Smooth muscle cell (in vitro differentiated cells): Measurements from ENCODE around the gene CHERP. TPM values are rescaled to one million over a fixed set of nuclear protein-coding genes. Genes with fewer than 3 reads are reported as not detected.
"Not testable (repeated sequence)": the region's sequence is repeated elsewhere in the genome, so short reads cannot be mapped to it uniquely, and the experiment has no call there.

Experiments used
- DNase-seq: peaks from one replicate; lab custom pipeline; 2025; ENCODE audit not compliant: unreplicated experiment; lab: John Stamatoyannopoulos, UW
- H2AFZ ChIP-seq: fragments of 200-600 bp; sonication (generic); 2 replicates; pipeline ENCODE4 v1.6.0; 2016; ENCODE audit warnings: antibody characterized with exemption, low read depth, mild to moderate bottlenecking
- H3F3A ChIP-seq: fragments of 200-600 bp; sonication (generic); 2 replicates; pipeline ENCODE4 v1.6.0; 2017; ENCODE audit warnings: antibody characterized with exemption, low read depth
- H3K27ac ChIP-seq: fragments of 200-600 bp; sonication (generic); 2 replicates; pipeline ENCODE4 v1.5.1; 2016; ENCODE audit warnings: low read depth, mild to moderate bottlenecking
- H3K27me3 ChIP-seq: fragments of 200-600 bp; sonication (generic); 2 replicates; pipeline ENCODE4 v1.6.1; 2016; ENCODE audit warnings: low read depth, mild to moderate bottlenecking
- H3K36me3 ChIP-seq: fragments of 200-600 bp; sonication (generic); 2 replicates; pipeline ENCODE4 v1.5.1; 2016; ENCODE audit warnings: low read depth
- H3K4me1 ChIP-seq: fragments of 200-600 bp; sonication (generic); 2 replicates; pipeline ENCODE4 v1.5.1; 2016; ENCODE audit warnings: low read depth
- H3K4me2 ChIP-seq: fragments of 200-600 bp; sonication (generic); 2 replicates; pipeline ENCODE4 v1.6.0; 2016; ENCODE audit warnings: mild to moderate bottlenecking
- H3K4me3 ChIP-seq: fragments of 200-600 bp; sonication (generic); 2 replicates; pipeline ENCODE4 v1.5.1; 2016; ENCODE audit warnings: mild to moderate bottlenecking
- H3K79me2 ChIP-seq: fragments of 200-600 bp; sonication (generic); 2 replicates; pipeline ENCODE4 v1.6.0; 2016; ENCODE audit warnings: low read depth, mild to moderate bottlenecking
- H3K9ac ChIP-seq: fragments of 200-600 bp; sonication (generic); 2 replicates; pipeline ENCODE4 v1.6.0; 2016; ENCODE audit warnings: low read depth
- H3K9me3 ChIP-seq: fragments of 200-600 bp; sonication (generic); replicated peaks from 2 replicates; pipeline ENCODE4 v1.5.1; 2016; ENCODE audit warnings: low read depth
- H4K20me1 ChIP-seq: fragments of 200-600 bp; sonication (generic); 2 replicates; pipeline ENCODE4 v1.6.0; 2016; ENCODE audit warnings: low read depth
- WGBS: methylation state at CpG from one replicate; pipeline ENCODE4 v1.1.7; 2016; ENCODE audit warnings: low lambda C conversion rate; 5-methylcytosine and 5-hydroxymethylcytosine counted together
- polyA plus RNA-seq: library from polyadenylated mRNA; unstranded; fragments of >200 nt; fragmentation: Nextera tagmentation; extraction: Ambion mirVana; gene quantifications from 2 replicates; pipeline ENCODE4 v1.2.1, GENCODE V29; 2016
- total RNA-seq: library from RNA; depleted of rRNA; stranded (reverse); fragments of >200 nt; gene quantifications from 2 replicates; pipeline ENCODE4 v1.2.3, GENCODE V29; 2014
- TF ChIP-seq, protein P1 (sequence below): fragments of 200-600 bp; sonication (generic); IDR thresholded peaks from 2 replicates; pipeline ENCODE4 v1.5.1; 2017; ENCODE audit warnings: borderline replicate concordance, mild to moderate bottlenecking, antibody characterized with exemption; ENCODE audit not compliant: insufficient read depth, poor library complexity, severe bottlenecking

Gene CHERP
- total and polyA plus RNA-seq, 2 experiments from 2014 or later = 9.5 to 29.2 TPM

DNA sequence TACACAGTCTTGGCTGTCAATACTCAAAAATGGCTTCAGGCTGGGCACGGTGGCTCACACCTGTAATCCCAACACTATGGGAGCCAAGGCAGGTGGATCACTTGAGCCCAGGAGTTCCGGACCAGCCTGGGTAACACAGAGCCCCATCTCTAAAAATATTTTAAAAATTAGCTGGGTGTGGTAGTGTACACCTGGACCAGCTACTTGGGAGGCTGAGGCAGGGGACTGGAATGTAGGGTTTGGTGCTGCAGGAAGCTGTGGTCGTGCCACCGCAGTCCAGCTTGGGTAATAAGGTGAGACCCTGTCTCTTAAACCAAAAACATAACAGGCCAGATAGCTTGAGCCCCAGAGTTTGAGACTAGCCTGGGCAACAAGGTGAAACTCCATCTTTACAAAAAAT is 6.7 kb upstream of the CHERP start:
- H2AFZ ChIP-seq = no peak overlapping the region
- TF ChIP-seq, protein P1, sequence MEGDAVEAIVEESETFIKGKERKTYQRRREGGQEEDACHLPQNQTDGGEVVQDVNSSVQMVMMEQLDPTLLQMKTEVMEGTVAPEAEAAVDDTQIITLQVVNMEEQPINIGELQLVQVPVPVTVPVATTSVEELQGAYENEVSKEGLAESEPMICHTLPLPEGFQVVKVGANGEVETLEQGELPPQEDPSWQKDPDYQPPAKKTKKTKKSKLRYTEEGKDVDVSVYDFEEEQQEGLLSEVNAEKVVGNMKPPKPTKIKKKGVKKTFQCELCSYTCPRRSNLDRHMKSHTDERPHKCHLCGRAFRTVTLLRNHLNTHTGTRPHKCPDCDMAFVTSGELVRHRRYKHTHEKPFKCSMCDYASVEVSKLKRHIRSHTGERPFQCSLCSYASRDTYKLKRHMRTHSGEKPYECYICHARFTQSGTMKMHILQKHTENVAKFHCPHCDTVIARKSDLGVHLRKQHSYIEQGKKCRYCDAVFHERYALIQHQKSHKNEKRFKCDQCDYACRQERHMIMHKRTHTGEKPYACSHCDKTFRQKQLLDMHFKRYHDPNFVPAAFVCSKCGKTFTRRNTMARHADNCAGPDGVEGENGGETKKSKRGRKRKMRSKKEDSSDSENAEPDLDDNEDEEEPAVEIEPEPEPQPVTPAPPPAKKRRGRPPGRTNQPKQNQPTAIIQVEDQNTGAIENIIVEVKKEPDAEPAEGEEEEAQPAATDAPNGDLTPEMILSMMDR = no peak
- H3F3A ChIP-seq = peaks cover 10% of the 10 kb centered on the region
- no peak overlapping the region for H3K9ac ChIP-seq
- DNase-seq = no peak
- H3K27ac ChIP-seq = no peak overlapping the region
- peaks cover 9% of the 10 kb centered on the region for H4K20me1 ChIP-seq
- H3K27me3 ChIP-seq = no peaks in the 10 kb centered on the region
- no peak overlapping the region for H3K4me2 ChIP-seq
- WGBS = 93% methylated on average over 4 of the region's 4 CpGs
- peaks cover 12% of the 10 kb centered on the region for H3K79me2 ChIP-seq
- H3K4me3 ChIP-seq = no peak overlapping the region
- H3K36me3 ChIP-seq = no peaks in the 10 kb centered on the region
- H3K4me1 ChIP-seq = no peaks in the 10 kb centered on the region
- no peaks in the 10 kb centered on the region for H3K9me3 ChIP-seq

DNA sequence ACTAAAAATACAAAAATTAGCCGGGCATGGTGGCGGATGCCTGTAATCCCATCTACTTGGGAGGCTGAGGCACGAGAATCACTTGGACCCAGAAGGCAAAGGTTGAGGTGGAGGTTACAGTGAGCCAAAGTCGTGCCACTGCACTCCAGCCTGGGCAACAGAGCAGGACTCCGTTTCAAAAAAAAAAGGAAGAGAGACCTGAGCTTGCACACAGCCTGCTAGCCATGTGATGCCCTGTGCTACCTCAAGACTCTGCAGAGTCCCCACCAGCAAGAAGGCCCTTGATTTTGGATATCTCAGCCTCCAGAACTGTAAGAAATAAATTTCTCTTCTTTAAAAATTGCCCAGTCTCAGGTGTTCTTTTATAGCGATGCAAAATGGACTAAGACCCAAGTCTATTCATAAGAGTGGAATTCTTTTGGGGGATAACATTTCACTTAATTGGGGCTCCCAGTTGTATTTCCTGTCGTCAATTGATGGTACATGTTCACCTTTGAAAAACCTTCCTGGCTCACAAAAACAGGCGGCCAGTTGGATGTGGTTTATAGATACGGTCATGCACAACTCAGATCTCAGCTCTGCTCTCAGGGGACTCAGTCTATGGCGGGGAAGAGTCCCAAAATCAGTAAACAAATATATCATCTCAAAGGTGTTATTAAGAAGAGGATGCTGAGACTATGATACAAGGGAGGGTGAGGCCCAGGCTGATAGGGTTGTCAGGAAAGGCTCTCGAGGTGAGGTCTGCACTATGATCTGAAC is 2.4 kb upstream of the CHERP start:
- TF ChIP-seq, protein P1 = no peak

DNA sequence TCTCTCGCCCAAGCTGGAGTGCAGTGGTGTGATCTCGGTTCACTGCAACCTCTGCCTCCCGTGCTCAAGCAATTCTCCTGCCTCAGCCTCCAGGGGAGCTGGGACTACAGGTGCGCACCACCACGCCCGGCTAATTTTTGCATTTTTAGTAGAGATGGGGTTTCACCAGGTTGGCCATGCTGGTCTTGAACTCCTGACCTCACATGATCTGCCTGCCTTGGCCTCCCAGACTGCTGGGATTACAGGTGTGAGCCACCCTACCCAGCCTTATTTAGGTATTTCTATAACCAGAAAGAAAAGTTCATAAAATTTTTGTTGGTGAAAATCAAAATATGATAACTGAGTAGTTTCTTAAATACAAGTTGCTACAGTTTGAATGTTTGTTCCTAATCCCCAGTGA is 1.5 kb upstream of the CHERP start:
- not testable (repeated sequence) for H3K9ac ChIP-seq, H3F3A ChIP-seq, H3K27me3 ChIP-seq, H3K36me3 ChIP-seq, H3K27ac ChIP-seq, H3K4me2 ChIP-seq, H3K9me3 ChIP-seq, H2AFZ ChIP-seq, DNase-seq
- peaks cover 30% of the 10 kb centered on the region for H4K20me1 ChIP-seq
- peaks cover 17% of the 10 kb centered on the region for H3K4me1 ChIP-seq
- 94% methylated on average over 6 of the region's 6 CpGs for WGBS
- peak overlapping the region; percentile 92 for H3K4me3 ChIP-seq
- peaks cover 56% of the 10 kb centered on the region for H3K79me2 ChIP-seq

More for the DNA sequence above, 2.4 kb upstream of the CHERP start:
- H3K79me2 ChIP-seq = peaks cover 48% of the 10 kb centered on the region
- no peaks in the 10 kb centered on the region for H3K36me3 ChIP-seq
- no peak overlapping the region for H3K4me2 ChIP-seq
- no peak for DNase-seq
- H3K9me3 ChIP-seq = no peaks in the 10 kb centered on the region
- H3K27me3 ChIP-seq = no peaks in the 10 kb centered on the region
- peaks cover 23% of the 10 kb centered on the region for H4K20me1 ChIP-seq
- peaks cover 5% of the 10 kb centered on the region for H3F3A ChIP-seq
- no peak overlapping the region for H3K9ac ChIP-seq
- WGBS = 96% methylated on average over 11 of the region's 11 CpGs
- no peak overlapping the region for H2AFZ ChIP-seq
- peaks cover 17% of the 10 kb centered on the region for H3K4me1 ChIP-seq
- H3K4me3 ChIP-seq = no peak overlapping the region
- H3K27ac ChIP-seq = no peak overlapping the region

DNA sequence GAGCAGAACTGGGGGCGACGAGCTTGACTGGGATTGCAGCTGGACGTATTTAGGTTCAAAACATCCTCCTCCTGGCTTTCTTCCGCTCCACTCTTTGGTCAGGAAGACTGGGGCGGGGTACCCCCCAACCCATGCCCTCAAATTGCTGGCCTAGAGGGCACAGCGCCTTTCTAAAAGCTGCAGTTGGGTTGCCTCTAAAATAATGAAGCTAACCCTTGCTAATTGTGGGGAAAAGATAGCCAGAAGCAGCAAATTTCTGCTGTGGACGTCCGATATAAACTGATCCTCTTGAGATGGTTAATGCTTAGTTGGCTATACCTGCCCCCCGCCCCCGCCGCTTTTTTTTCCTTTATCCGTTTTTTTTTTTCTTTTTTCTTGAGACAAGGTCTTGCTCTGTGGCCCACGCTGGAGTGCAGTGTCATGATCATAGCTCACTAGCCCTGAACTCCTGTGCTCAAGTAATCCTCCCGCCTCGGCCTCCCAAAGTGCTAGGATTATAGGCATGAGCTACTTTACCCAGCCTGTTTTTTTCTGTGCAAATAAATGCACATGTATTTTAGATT is 754 bp upstream of the CHERP start:
- H3K9ac ChIP-seq = peak overlapping the region; percentile 92
- peaks cover 63% of the 10 kb centered on the region for H3K79me2 ChIP-seq
- TF ChIP-seq, protein P1 = no peak
- H3K27ac ChIP-seq = peak overlapping the region; percentile 79
- H4K20me1 ChIP-seq = peaks cover 37% of the 10 kb centered on the region
- H3K36me3 ChIP-seq = no peaks in the 10 kb centered on the region
- H2AFZ ChIP-seq = no peak overlapping the region
- peaks cover 17% of the 10 kb centered on the region for H3K4me1 ChIP-seq
- H3K27me3 ChIP-seq = no peaks in the 10 kb centered on the region
- no peaks in the 10 kb centered on the region for H3F3A ChIP-seq
- H3K9me3 ChIP-seq = no peaks in the 10 kb centered on the region
- peak overlapping the region; percentile 95 for H3K4me2 ChIP-seq
- 6% methylated on average over 15 of the region's 15 CpGs for WGBS
- DNase-seq = no peak
- H3K4me3 ChIP-seq = peak overlapping the region; percentile 92
